Measurements from ENCODE around the gene GCNT1. TPM values are rescaled to one million over a fixed set of nuclear protein-coding genes. Genes with fewer than 3 reads are reported as not detected.

The GCNT1 gene
- total and polyA plus RNA-seq, 2 of the 13 experiments (the other 11 are each of a cell fraction or from before 2014, with no cell fraction given) = 0.55 to 1.7 TPM

GRCh38 chr9:76475686-76476085, 16.7 kb downstream of the GCNT1 start (continued):
- TF ChIP-seq ZNF766 (CRISPR knock-in tag; IDR thresholded peaks at IDR 0.05; ENCODE audit: borderline replicate concordance) = no peak
- no peak for TF ChIP-seq GATA4 (IDR thresholded peaks at IDR 0.05; ENCODE audit: borderline replicate concordance, low read depth)
- no peak for TF ChIP-seq NR2C2 (CRISPR knock-in tag; IDR thresholded peaks at IDR 0.05; ENCODE audit: borderline replicate concordance)
- no peak for TF ChIP-seq NFKB2 (CRISPR knock-in tag; IDR thresholded peaks at IDR 0.05; ENCODE audit: borderline replicate concordance)
- TF ChIP-seq, protein P1, sequence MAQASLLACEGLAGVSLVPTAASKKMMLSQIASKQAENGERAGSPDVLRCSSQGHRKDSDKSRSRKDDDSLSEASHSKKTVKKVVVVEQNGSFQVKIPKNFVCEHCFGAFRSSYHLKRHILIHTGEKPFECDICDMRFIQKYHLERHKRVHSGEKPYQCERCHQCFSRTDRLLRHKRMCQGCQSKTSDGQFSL (CRISPR knock-in tag; IDR thresholded peaks at IDR 0.05) = no peak
- no peak for TF ChIP-seq SATB2 (CRISPR knock-in tag; IDR thresholded peaks at IDR 0.05)
- TF ChIP-seq THAP7 (CRISPR knock-in tag; IDR thresholded peaks at IDR 0.05) = no peak
- no peak for TF ChIP-seq ARNTL (CRISPR knock-in tag; IDR thresholded peaks at IDR 0.05)
- no peak for TF ChIP-seq ZBTB34 (CRISPR knock-in tag; IDR thresholded peaks at IDR 0.05)
- TF ChIP-seq, protein P2, sequence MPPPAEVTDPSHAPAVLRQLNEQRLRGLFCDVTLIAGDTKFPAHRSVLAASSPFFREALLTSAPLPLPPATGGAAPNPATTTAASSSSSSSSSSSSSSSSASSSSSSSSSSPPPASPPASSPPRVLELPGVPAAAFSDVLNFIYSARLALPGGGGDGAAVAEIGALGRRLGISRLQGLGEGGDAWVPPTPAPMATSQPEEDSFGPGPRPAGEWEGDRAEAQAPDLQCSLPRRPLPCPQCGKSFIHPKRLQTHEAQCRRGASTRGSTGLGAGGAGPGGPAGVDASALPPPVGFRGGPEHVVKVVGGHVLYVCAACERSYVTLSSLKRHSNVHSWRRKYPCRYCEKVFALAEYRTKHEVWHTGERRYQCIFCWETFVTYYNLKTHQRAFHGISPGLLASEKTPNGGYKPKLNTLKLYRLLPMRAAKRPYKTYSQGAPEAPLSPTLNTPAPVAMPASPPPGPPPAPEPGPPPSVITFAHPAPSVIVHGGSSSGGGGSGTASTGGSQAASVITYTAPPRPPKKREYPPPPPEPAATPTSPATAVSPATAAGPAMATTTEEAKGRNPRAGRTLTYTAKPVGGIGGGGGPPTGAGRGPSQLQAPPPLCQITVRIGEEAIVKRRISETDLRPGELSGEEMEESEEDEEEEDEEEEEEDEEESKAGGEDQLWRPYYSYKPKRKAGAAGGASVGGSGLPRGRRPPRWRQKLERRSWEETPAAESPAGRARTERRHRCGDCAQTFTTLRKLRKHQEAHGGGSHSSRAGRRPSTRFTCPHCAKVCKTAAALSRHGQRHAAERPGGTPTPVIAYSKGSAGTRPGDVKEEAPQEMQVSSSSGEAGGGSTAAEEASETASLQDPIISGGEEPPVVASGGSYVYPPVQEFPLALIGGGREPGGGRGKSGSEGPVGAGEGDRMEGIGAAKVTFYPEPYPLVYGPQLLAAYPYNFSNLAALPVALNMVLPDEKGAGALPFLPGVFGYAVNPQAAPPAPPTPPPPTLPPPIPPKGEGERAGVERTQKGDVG (CRISPR knock-in tag; IDR thresholded peaks at IDR 0.05; ENCODE audit: borderline replicate concordance) = no peak
- no peak for TF ChIP-seq ZNF567 (CRISPR knock-in tag; IDR thresholded peaks at IDR 0.05; ENCODE audit: borderline replicate concordance)
- TF ChIP-seq KLF6 (CRISPR knock-in tag; IDR thresholded peaks at IDR 0.05) = no peak
- no peak for TF ChIP-seq ZSCAN12 (CRISPR knock-in tag; IDR thresholded peaks at IDR 0.05)
